Type B pancreatic cell (in vitro differentiated cells): ENCODE data around the gene GPR162. TPM values are rescaled to one million over a fixed set of nuclear protein-coding genes. Genes with fewer than 3 reads are reported as not detected.
A peak's percentile ranks its signal among the peaks of the same experiment; 100 is the strongest.

Experiments used
- DNase-seq: peaks from one replicate; pipeline ENCODE4 v3.0.0; 2021; ENCODE audit warnings: mixed read lengths; ENCODE audit not compliant: unreplicated experiment; ENCODE audit errors: extremely low spot score
- H3K27ac Mint-ChIP-seq: 2 replicates; pipeline ENCODE4 v1.8.0; 2021; ENCODE audit warnings: mild to moderate bottlenecking, mixed read lengths
- H3K27me3 Mint-ChIP-seq: 2 replicates; pipeline ENCODE4 v1.8.0; 2021; ENCODE audit warnings: mixed read lengths
- H3K36me3 Mint-ChIP-seq: 2 replicates; pipeline ENCODE4 v1.8.0; 2021; ENCODE audit warnings: mixed read lengths
- H3K4me1 Mint-ChIP-seq: one replicate; pipeline ENCODE4 v1.8.0; 2021; ENCODE audit warnings: mixed read lengths; ENCODE audit not compliant: unreplicated experiment
- H3K4me3 Mint-ChIP-seq: 2 replicates; pipeline ENCODE4 v1.8.0; 2021; ENCODE audit warnings: mild to moderate bottlenecking, mixed read lengths
- H3K9me3 Mint-ChIP-seq: 2 replicates; pipeline ENCODE4 v1.8.0; 2021; ENCODE audit warnings: mixed read lengths
- CTCF ChIP-seq: fragments of 200-600 bp; sonication (generic); conservative IDR thresholded peaks from 2 replicates; pipeline ENCODE4 v1.5.0; 2021; ENCODE audit warnings: antibody characterized with exemption, mild to moderate bottlenecking
- total RNA-seq: library from RNA; stranded (reverse); gene quantifications from 2 replicates; pipeline ENCODE4 v1.2.1, GENCODE V29; 2021; ENCODE audit warnings: low replicate concordance

Gene GPR162
- total RNA-seq, 1 donor from 2014 or later, result 17.8 TPM

DNA sequence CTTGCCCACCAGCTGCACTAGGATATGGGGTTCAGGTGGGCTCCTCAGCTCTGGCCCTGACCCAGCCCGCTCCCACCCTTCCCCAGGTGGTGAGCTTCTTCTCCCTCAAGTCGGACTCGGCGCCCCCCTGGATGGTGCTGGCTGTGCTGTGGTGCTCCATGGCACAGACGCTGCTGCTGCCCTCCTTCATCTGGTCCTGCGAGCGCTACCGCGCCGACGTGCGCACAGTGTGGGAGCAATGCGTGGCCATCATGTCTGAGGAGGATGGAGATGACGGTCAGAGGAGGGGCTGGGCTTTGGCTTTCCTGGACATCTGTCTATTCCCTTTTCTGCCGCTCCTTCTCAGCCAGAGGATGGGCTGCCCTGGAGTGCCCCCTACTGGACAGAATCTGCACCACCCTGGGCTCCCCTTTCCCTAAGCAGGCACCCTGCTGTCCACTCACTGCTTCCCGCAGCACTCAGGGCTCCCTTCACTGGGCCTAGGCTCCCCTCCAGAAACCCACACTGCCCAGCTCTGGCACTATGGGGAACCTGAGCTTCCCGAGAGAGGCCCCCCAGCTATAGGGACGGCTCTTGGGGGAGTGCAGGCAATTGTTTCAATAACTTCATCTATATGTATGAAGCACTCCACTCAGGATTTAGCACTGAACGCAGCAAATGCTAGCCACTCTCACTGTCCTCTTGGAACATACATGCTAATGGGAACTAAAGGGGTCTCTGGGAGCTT, 3.9 kb downstream of the GPR162 start:
- Mint-ChIP-seq H3K36me3 (peaks cover 4% of the 10 kb centered on the region), H3K27me3 (peaks cover 52% of the 10 kb centered on the region), H3K4me1 (peaks cover 35% of the 10 kb centered on the region), H3K9me3 (no peaks in the 10 kb centered on the region), H3K4me3 (peak overlapping the region; percentile 78), H3K27ac (peak overlapping the region; percentile 61)
- TF ChIP-seq CTCF, result peak; percentile 96
- peak; percentile 91 for DNase-seq

DNA sequence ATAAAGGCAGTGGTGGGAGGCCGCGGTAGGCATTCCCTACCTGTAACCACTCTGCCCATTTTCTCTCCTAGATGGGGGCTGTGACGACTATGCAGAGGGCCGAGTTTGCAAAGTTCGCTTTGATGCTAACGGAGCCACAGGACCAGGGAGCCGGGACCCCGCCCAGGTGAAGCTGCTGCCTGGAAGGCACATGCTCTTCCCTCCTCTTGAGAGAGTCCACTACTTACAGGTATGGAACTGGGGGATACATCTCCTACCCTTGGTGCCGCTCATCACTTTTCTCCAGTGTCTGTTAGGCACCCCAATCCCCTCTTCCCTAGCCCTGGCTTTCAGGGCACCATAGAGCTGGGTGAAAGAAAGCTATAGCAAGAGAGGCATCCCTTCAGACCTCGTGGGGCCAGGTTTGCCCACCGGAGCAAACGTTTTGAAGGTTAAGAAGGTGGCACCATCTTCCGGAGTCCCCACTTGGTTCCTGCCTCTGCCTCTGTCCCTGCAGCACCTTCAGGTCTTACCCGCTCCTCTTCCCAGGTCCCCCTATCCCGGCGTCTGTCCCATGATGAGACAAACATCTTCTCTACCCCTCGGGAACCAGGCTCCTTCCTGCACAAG, 4.6 kb downstream of the GPR162 start:
- peaks cover 29% of the 10 kb centered on the region for H3K4me1 Mint-ChIP-seq
- peak overlapping the region; percentile 78 for H3K4me3 Mint-ChIP-seq
- TF ChIP-seq CTCF, result no peak
- H3K9me3 Mint-ChIP-seq, result no peaks in the 10 kb centered on the region
- H3K27me3 Mint-ChIP-seq, result peaks cover 45% of the 10 kb centered on the region
- H3K27ac Mint-ChIP-seq, result no peak overlapping the region
- H3K36me3 Mint-ChIP-seq, result peaks cover 9% of the 10 kb centered on the region
- DNase-seq, result no peak

- Mint-ChIP-seq H3K27ac (peak overlapping the region; percentile 79), H3K4me1 (peaks cover 28% of the 10 kb centered on the region), H3K9me3 (no peaks in the 10 kb centered on the region), H3K27me3 (peaks cover 43% of the 10 kb centered on the region), H3K4me3 (peak overlapping the region; percentile 90), H3K36me3 (peaks cover 10% of the 10 kb centered on the region)
- no peak for DNase-seq
- no peak for TF ChIP-seq CTCF
Measured at GRCh38 chr12:6826734-6827436, 5.3 kb downstream of the GPR162 start.

DNA sequence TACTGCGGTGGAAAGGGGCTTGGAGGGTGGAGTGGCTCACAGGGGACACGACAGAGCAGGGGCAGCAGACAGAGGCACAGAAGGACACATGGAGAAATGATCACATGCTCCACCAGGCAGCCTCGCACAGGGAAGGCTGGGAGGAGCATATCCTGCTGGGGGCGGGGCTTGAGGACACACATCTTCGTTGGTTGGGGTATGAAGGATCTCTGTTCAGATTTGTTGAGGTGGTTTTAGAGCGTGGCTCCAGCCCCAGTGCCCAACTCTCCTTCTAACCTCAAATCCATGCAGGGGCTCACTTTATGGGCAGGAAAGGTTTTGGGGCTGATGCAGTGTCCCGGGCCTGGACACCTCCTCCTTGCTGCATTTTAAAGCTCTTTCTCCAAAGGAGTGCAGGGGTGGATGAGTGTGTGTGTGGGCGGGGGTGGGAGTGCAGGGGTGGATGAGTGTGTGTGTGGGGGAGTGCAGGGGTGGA, 5.9 kb downstream of the GPR162 start:
- Mint-ChIP-seq H3K27ac (peak overlapping the region; percentile 79), H3K9me3 (no peaks in the 10 kb centered on the region), H3K4me1 (peaks cover 28% of the 10 kb centered on the region), H3K36me3 (peaks cover 13% of the 10 kb centered on the region), H3K27me3 (peaks cover 40% of the 10 kb centered on the region), H3K4me3 (peak overlapping the region; percentile 90)
- DNase-seq, result no peak
- no peak for TF ChIP-seq CTCF

DNA sequence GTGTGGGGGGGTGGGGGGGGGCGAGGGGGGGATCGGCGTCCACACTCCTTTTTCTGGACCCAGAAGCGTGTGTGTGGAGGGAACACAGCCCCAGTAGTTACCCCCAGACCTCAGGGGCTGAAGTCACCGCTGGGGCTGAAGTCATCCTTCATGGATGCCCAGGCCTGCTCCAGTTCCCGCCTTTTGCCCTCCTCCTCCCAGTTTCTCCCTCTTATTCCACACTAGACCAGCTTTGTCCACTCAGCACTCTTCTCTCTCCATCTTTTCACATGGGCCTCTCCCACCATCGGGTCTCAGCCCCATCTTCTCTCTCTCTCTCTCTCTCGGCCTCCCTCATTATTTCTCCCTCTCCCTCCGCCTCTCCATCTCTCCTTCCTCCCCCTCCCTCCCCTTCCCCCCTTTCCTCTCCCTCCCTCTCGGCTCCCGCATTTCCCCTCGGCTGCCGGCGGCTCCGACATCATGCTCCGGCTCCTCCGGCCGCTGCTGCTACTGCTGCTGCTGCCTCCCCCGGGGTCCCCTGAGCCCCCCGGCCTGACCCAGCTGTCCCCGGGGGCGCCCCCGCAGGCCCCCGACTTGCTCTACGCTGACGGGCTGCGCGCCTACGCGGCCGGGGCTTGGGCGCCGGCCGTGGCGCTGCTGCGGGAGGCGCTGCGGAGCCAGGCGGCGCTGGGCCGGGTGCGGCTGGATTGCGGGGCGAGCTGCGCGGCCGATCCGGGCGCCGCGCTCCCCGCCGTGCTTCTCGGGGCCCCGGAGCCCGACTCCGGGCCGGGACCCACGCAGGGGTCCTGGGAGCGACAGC, 6.6 kb downstream of the GPR162 start, which contains the start of gene P3H3:
Gene P3H3, plus strand, starts transcription at position 426 of the 799 bp plus-strand sequence. Its CDS starts 34 bp downstream, at position 460.
- Mint-ChIP-seq H3K4me1 (peaks cover 22% of the 10 kb centered on the region), H3K36me3 (peaks cover 13% of the 10 kb centered on the region), H3K9me3 (no peaks in the 10 kb centered on the region), H3K27me3 (peaks cover 33% of the 10 kb centered on the region), H3K4me3 (peak within 1 kb of the TSS; percentile 98), H3K27ac (peak within 1 kb of the TSS; percentile 90)
- DNase-seq, result no peak
- peak; percentile 16 for TF ChIP-seq CTCF
